Measurements from ENCODE around the gene PRKCA.

Gene PRKCA

GRCh38 chr17:66634193-66634592 is 331.8 kb downstream of the PRKCA start:
- no peak for DNase-seq

- DNase-seq = no peak
These were observed 333.1 kb downstream of the PRKCA start for GRCh38 chr17:66635386-66636045.

GRCh38 chr17:66636111-66636510 is 333.7 kb downstream of the PRKCA start:
- peak; percentile 36 to 38 for DNase-seq

GRCh38 chr17:66637491-66637890 is 335.1 kb downstream of the PRKCA start:
- no peak for DNase-seq

- DNase-seq = no peak
These were observed 336.5 kb downstream of the PRKCA start for GRCh38 chr17:66638707-66639479.

- DNase-seq = no peak
These were observed 341.6 kb downstream of the PRKCA start for GRCh38 chr17:66643815-66644710.

- no peak for DNase-seq
These were observed 342.8 kb downstream of the PRKCA start for GRCh38 chr17:66645259-66645658.

- no peak for DNase-seq
These were observed 345.1 kb downstream of the PRKCA start for GRCh38 chr17:66647391-66647983.

GRCh38 chr17:66649818-66650543 is 347.6 kb downstream of the PRKCA start:
- no peak for DNase-seq

- DNase-seq = no peak
These were observed 348.1 kb downstream of the PRKCA start for GRCh38 chr17:66650544-66650877.

- DNase-seq = no peak
These were observed 350.6 kb downstream of the PRKCA start for GRCh38 chr17:66652840-66653507.

GRCh38 chr17:66654106-66654740 is 351.8 kb downstream of the PRKCA start:
- no peak for DNase-seq

- DNase-seq = no peak
These were observed 352.4 kb downstream of the PRKCA start for GRCh38 chr17:66654764-66655163.

GRCh38 chr17:66655461-66655860 is 353.0 kb downstream of the PRKCA start:
- DNase-seq = no peak

- no peak for DNase-seq
These were observed 353.4 kb downstream of the PRKCA start for GRCh38 chr17:66655861-66656260.

GRCh38 chr17:66661411-66662256 is 359.2 kb downstream of the PRKCA start:
- peak; percentile 23 to 26 for DNase-seq

- DNase-seq = no peak
These were observed 360.1 kb downstream of the PRKCA start for GRCh38 chr17:66662496-66662895.

- no peak for DNase-seq
These were observed 360.7 kb downstream of the PRKCA start for GRCh38 chr17:66663041-66663606.

GRCh38 chr17:66664336-66664735 is 361.9 kb downstream of the PRKCA start:
- no peak for DNase-seq

- DNase-seq = no peak
These were observed 362.8 kb downstream of the PRKCA start for GRCh38 chr17:66665194-66665593.

Measured in Kasumi-1 (cell line).